GM10847 (cell line): ENCODE results near the gene RORB.

Experiments used
- POLR2A ChIP-seq: IDR thresholded peaks from 2 replicates; pipeline ENCODE4 v1.6.1; 2011; ENCODE audit not compliant: insufficient read length; ENCODE audit errors: extremely low read depth

Gene RORB

DNA sequence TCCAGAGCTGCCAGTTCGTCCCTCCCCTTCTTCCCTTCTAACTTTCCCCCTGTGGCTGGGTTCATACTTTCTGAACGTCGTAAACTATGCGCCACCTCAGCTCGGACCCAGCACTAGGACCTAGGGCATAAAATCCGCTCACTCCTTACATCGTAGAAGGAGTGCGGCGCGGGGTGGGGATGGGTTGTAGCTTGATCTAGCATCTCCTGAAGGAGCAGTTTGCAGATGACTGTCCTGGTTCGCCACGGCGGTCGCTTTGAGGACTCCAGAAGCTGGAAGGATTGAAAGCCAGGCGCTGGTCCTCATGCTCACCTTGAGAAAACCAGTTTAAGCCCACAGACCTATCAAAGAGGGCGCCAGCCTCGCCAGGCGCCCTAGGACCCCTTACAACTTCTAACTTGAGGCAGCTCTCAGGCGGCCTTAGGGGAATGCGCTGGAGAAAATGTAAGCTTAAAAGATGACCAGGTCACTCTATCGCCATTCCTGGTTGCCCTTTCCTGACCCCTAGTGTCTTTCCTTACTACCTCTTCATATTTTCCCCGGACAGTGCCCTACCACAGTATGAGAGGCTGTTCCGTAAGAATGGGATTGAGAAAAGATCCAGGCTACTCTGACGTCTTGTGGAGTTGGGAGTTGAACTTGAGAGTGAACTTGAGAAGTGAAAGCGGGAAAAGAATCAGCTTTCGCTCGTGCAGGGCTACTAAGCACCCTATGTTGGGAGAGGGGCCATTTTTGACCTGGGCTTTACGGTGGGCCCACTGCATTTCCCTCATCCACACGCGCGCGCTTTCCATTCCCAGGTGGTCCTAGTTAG is 2.8 kb downstream of the RORB start:
- no peak for TF ChIP-seq POLR2A

DNA sequence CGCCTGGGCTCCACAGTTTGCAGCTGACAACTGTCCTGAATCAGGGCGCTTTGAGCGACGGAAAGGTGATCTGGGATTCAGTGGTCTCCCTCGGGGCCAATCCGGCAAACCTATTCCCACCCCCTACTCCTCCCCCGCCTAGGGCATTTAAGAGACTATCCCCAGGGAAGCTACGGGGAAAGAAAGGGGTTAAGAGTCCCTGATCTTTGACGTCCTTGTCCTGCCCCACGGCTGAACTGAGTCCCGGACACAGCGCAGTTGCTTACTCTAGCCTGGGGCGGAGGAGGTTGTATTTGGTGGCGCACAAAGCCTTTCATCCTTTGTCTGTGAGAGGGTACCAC is 3.4 kb downstream of the RORB start:
- no peak for TF ChIP-seq POLR2A

DNA sequence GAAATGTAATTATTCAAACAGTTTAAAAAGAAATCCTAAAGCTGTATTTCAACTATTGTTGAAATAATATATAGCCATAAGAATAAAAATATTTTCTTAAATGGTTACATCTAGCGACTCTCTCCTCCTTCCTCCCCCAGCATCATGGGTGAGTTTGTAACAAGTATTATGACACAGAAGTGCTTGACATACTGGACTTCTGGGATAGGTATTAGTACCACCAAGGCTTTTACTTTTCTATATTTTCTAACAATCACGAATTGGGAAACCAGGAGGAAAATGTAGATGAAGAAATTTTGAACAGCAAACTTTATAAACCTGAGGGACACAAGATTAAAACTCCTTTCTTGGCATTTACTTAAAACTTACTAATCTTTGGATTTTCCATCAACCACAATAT is 4.4 kb downstream of the RORB start:
- TF ChIP-seq POLR2A, result no peak

DNA sequence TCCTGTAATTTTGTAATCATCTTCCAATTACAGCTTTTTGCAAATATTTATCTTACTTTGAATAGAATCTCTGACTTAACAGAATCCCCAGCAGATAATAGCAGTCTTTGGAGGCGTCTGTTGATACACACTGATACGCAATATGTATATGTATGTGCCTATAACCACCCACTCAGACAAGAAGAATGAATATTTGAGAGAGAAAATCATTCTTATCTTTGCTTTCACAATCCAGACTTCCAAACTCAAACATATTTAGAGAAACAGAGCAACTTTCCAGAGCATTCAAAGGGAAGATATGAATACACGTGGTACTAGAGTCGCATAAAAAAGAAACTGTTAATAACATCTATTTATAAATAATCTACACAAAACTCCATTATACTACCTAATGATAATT is 6.1 kb downstream of the RORB start:
- TF ChIP-seq POLR2A, result no peak

DNA sequence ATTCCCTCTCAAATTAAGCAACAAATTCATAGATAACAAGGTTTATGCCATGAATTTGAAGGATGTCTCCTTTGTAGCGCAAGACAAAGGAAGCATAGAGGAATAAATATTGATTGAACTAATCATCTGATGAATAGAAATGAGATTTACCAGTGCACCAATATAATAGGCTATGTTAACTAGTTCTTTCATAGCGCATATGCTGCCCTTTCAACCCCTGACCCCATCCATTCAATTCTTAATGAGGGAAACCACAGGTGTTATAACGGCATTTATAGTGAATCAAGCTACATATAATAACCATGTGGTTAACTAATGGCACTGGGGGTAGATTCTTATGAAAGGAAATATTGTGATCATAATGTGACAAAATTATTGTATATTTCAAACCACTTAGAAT is 6.5 kb downstream of the RORB start:
- TF ChIP-seq POLR2A, result no peak

DNA sequence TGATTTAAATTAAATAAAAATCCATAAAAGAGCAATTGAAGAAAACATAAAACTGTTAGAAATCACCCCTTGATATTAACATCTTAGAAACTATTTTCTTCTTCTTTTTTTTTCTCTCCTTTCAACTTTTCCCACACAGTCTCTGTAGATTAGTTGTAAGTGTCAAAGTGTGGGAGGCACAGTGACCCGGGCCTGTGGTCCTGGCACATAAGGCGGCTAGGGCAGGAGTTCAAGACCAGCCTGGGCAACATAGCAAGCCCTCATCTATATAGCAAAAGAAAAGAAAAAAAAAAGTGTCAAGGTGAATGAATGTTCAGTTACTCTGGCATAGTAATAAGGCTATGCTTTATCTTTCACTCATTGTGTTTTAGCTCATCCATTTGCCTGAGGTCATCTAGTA is 14.2 kb downstream of the RORB start:
- no peak for TF ChIP-seq POLR2A

DNA sequence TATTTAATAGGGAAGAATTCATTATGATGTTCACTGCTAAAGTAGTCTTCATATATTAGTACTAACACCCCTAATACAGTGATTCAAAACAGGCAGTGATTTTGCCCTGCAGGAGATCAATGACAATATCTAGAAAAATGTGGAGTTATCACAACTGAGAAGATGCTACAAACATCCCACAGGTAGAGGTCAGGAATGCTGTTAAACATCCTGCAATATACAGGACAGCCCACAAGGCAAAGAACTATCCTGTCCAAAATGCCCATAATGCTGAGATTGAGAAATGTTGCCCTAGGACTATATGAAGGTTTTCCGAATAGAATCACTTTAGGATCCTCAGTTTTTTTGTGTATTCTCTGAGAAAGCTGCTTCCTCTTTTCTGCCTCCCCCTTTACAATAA is 15.3 kb downstream of the RORB start:
- no peak for TF ChIP-seq POLR2A

DNA sequence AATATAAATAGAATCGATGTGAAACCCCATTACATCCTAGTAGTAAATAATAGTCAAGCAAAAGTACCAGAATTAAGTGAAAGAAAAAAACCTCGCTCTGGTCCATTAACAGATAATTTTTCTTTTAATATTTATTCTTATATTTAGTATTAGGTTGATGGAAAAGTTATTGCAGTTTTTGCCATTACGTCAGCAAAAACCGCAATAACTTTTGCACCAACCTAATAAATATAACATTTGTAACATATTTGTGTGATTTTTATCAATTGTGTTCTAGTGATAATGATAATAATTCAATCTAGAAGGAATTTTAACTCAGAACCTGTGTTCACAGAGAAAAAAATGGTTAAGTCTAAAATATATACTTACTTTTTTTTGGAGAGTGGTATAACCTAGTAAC is 16.1 kb downstream of the RORB start:
- TF ChIP-seq POLR2A, result no peak

DNA sequence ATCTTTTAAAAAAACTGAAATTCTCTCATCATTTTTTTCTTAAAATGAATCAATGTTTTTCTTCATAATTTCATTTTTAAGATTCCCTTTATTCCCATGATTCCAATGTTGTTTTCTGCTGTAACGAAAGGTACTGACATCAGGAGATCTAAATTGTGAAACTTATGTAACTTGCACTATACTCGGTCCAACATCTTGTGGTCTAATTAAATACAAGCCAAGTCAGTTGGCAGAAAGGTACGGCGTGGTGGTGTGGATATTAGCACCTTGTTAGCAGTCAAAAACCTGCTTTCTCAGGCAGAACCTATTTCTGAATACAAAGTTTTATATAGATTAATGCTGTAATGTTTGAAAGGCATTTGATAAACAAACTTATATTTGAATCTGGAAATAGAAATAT is 20.1 kb downstream of the RORB start:
- TF ChIP-seq POLR2A, result no peak

DNA sequence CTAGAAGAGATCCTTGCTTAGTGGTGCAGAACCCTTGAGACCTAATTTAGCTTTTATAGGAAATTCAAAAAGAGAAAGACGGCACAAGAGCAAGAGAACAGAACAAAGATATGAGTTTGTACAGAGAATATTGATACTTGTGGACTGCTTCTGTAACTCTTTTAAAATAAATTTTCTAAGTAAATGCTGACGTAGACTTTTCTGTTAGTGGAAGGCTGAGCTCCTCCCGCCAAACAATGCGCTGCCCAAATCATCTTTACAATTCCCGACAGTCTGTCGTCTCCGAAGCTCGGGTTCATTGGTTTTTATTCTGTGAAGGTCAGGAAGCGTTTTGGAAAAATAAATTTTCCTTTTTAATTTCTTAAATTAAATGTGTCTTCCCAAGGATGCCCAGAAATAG is 22.3 kb downstream of the RORB start:
- no peak for TF ChIP-seq POLR2A

DNA sequence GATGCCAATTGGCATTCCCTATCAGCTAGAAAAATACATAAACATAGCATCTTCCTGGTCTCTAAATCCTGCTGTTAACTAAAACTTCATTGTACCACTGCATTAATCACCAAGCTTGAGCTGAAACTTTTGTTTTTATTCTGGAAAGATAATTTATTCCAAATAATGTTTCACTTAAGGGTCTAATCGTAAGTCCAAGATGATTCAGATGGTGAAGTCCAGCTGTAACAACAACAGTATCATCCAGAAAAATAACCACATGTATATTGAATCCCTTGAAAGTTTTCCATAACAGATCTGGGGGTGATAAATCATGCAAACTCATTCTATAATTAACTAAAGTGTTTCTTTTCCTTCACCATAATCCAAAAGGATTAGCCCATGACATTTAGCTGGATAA is 23.9 kb downstream of the RORB start:
- no peak for TF ChIP-seq POLR2A

DNA sequence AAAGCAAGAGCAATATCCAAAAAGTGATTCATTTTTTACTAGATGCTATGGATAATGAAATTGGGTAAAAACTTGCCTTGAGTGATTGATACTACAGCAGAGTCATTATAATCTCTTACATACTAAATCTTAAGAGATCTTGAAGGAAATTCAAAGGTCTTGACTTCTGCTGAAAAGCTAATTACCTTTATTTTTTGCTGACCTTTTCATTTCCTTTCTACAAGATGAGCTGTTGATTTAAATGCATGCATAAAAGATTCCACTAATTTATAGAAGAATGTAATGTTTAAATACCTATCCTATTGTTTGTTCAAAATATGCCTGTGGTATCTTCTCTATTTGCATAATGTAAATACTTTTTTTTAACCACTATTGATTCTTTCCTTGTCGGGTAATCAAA is 27.2 kb downstream of the RORB start:
- no peak for TF ChIP-seq POLR2A

DNA sequence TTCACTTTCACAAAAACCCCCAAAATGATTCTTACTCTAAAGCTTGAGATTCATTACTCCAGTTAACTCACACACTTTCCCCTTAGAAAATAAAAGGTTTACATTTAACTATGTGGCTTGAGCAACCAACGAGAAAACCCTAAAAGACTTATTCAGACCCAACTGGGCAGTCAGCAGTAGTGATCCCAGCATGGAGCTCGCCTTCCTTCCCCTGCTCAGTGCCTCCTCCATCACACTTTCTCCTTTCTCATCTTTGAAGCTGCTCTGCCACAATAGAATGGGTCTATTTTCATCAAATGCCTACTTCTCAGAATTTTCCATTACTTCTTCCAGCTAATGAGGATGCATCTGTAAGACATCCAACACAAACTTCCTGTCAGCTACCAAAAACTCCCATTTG is 29.1 kb downstream of the RORB start:
- TF ChIP-seq POLR2A, result no peak

DNA sequence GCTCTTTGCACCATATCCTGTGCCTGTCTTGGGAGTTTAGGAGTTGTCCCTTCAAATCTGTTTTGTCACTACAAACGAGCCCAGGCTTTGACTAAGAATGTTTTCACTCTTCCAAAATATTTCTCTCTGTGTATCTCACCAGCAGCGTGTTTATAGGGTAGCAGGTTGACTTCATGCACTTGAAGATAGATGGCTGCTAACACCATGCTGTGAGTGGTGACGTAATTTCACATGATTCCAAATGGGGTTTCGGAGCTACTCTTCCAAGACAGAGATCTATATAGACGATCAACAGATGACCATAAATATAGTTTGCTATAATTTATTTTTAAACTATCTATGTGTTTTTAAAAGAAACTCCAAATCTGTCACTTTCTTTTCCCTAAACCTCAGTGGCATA is 30.6 kb downstream of the RORB start:
- no peak for TF ChIP-seq POLR2A

DNA sequence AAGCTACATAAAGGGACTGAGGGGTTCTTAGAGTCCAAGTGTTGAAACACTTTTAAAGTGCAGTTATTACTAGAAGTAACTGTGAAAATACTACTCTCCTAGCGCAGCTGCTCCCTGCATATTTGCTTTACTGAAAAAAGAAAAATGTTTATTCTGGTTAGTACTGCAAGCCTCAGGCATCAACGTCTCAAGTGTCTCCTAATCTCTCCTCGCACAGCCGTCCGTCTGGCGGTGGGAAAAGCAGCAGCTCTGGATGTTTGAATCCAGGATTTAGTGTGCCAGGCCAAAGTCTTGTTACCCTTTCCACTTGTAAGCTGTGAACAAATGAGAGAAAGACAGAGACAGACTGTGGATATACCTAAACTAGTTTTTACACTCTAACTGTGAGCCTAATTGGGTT is 31.1 kb downstream of the RORB start:
- no peak for TF ChIP-seq POLR2A

DNA sequence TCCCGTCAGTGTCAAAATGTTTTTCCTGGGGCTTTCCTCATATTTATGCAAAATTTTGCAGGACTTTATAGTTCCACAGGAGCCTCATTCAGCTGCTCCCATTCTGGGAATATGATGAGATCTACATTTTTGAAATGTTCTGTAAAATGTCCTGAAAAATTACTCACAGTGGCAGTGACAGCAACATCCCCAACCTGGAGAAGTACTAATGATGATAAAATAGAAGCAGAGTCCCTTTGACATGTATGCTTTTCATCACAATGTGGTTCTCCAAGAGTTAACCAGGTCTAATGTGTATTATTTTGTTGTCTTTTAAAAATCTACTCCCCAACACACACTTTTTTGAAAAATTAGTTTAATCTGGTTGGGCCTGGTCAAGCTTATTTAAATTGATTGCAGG is 36.1 kb downstream of the RORB start:
- no peak for TF ChIP-seq POLR2A

DNA sequence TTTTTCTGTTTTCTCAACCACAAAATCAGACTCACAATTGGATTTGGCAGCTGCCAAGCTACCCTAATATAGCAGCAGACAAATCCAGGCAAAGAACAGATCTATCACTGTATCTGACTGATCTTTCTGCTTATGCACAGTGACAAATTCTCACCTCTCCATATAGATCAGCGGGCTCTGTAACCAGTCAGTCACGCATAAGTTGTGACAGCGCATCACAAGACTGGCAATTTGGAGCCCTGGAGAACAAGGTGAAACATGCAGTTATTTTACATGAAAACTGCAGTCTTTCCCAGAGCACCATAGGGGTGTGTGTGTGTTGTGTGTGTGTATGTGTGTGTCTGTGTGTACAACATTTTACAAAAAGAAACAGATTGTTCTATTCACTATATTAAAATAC is 37.7 kb downstream of the RORB start:
- no peak for TF ChIP-seq POLR2A
